ENCODE data around the gene ADAP1.

The ADAP1 gene

GRCh38 chr7:949021-949934, 5.2 kb downstream of the ADAP1 start:
- no peak overlapping the region for H4K12ac ChIP-seq (ENCODE audit: low read depth, low read length)
- WGBS (ENCODE audit: extremely low coverage, insufficient coverage, insufficient read length), result no CpG with 5 or more reads among the region's 28 CpGs

GRCh38 chr7:947391-948210, 6.9 kb downstream of the ADAP1 start:
- H4K12ac ChIP-seq (ENCODE audit: low read depth, low read length), result no peak overlapping the region
- no peak overlapping the region for H3K18ac ChIP-seq (ENCODE audit: low read length)
- H3K14ac ChIP-seq (ENCODE audit: low read length), result no peak overlapping the region
- H3K9ac ChIP-seq (ENCODE audit: low read length), result no peak overlapping the region
- H3K23ac ChIP-seq (ENCODE audit: low read length), result no peak overlapping the region
- H3K27ac ChIP-seq (ENCODE audit: low read depth, low read length), result no peak overlapping the region
- peaks cover 3% of the 10 kb centered on the region for H3K79me2 ChIP-seq (ENCODE audit: control insufficient read depth, insufficient read depth, low read length, poor library complexity)
- H2AK5ac ChIP-seq (ENCODE audit: low read length), result peak overlapping the region; percentile 20
- no peak overlapping the region for H4K8ac ChIP-seq (ENCODE audit: low read depth, low read length)
- no peak for DNase-seq
- no peak overlapping the region for H3K4me2 ChIP-seq (ENCODE audit: low read length)
- peaks cover 11% of the 10 kb centered on the region for H3K79me1 ChIP-seq (ENCODE audit: low read length)
- H3K9me3 ChIP-seq (ENCODE audit: insufficient read depth, low read depth, low read length), result peaks cover 3% of the 10 kb centered on the region
- H3K4me3 ChIP-seq (ENCODE audit: low read depth, low read length), result no peak overlapping the region
- no peak overlapping the region for H2AFZ ChIP-seq (ENCODE audit: insufficient read depth, low read length, poor library complexity)
- H3K36me3 ChIP-seq (ENCODE audit: control insufficient read depth in 1 of 2, insufficient read depth in 2 of 2, low read length in 2 of 2), result no peaks in the 10 kb centered on the region
- no peaks in the 10 kb centered on the region for H3K27me3 ChIP-seq (ENCODE audit: insufficient read depth, low read length)
- WGBS (ENCODE audit: extremely low coverage, insufficient coverage, insufficient read length), result no CpG with 5 or more reads among the region's 37 CpGs
- peaks cover 13% of the 10 kb centered on the region in 2 experiments for H3K4me1 ChIP-seq (ENCODE audit: control insufficient read depth in 1 of 2, insufficient read depth in 2 of 2, low read length in 2 of 2)
- no peak overlapping the region for H2BK12ac ChIP-seq (ENCODE audit: low read length)
- H2BK5ac ChIP-seq (ENCODE audit: low read depth, low read length, poor library complexity), result no peak overlapping the region
- H3K4ac ChIP-seq (ENCODE audit: low read depth, low read length), result no peak overlapping the region
- no peak overlapping the region for H4K91ac ChIP-seq (ENCODE audit: low read depth, low read length)
- H2BK120ac ChIP-seq (ENCODE audit: insufficient read depth, low read length, poor library complexity), result no peak overlapping the region

More at GRCh38 chr7:949021-949934, 5.2 kb downstream of the ADAP1 start:
- Histone ChIP-seq H3K36me3 (ENCODE audit: control insufficient read depth in 1 of 2, insufficient read depth in 2 of 2, low read length in 2 of 2) (no peaks in the 10 kb centered on the region), H3K14ac (ENCODE audit: low read length) (no peak overlapping the region), H2BK5ac (ENCODE audit: low read depth, low read length, poor library complexity) (no peak overlapping the region), H3K79me1 (ENCODE audit: low read length) (peaks cover 11% of the 10 kb centered on the region), H2AFZ (ENCODE audit: insufficient read depth, low read length, poor library complexity) (no peak overlapping the region), H3K9ac (ENCODE audit: low read length) (no peak overlapping the region), H3K27ac (ENCODE audit: low read depth, low read length) (no peak overlapping the region), H3K18ac (ENCODE audit: low read length) (no peak overlapping the region), H3K4me2 (ENCODE audit: low read length) (no peak overlapping the region), H3K4ac (ENCODE audit: low read depth, low read length) (no peak overlapping the region), H4K91ac (ENCODE audit: low read depth, low read length) (no peak overlapping the region), H2BK12ac (ENCODE audit: low read length) (no peak overlapping the region), H3K23ac (ENCODE audit: low read length) (no peak overlapping the region), H3K79me2 (ENCODE audit: control insufficient read depth, insufficient read depth, low read length, poor library complexity) (peaks cover 3% of the 10 kb centered on the region), H3K4me3 (ENCODE audit: low read depth, low read length) (no peak overlapping the region), H3K4me1 (ENCODE audit: control insufficient read depth in 1 of 2, insufficient read depth in 2 of 2, low read length in 2 of 2) (peaks cover 18 to 19% of the 10 kb centered on the region in 2 experiments), H2AK5ac (ENCODE audit: low read length) (no peak overlapping the region), H3K9me3 (ENCODE audit: insufficient read depth, low read depth, low read length) (peaks cover 3% of the 10 kb centered on the region), H3K27me3 (ENCODE audit: insufficient read depth, low read length) (peaks cover 8% of the 10 kb centered on the region), H2BK120ac (ENCODE audit: insufficient read depth, low read length, poor library complexity) (no peak overlapping the region), H4K8ac (ENCODE audit: low read depth, low read length) (no peak overlapping the region)
- DNase-seq, result no peak

GRCh38 chr7:946256-946996, 8.1 kb downstream of the ADAP1 start:
- Histone ChIP-seq H3K4me1 (ENCODE audit: control insufficient read depth in 1 of 2, insufficient read depth in 2 of 2, low read length in 2 of 2) (peaks cover 13% of the 10 kb centered on the region in 2 experiments), H2BK5ac (ENCODE audit: low read depth, low read length, poor library complexity) (no peak overlapping the region), H3K4me2 (ENCODE audit: low read length) (no peak overlapping the region), H3K27ac (ENCODE audit: low read depth, low read length) (no peak overlapping the region), H3K9me3 (ENCODE audit: insufficient read depth, low read depth, low read length) (peaks cover 3% of the 10 kb centered on the region), H2AK5ac (ENCODE audit: low read length) (no peak overlapping the region), H4K8ac (ENCODE audit: low read depth, low read length) (no peak overlapping the region), H3K36me3 (ENCODE audit: control insufficient read depth in 1 of 2, insufficient read depth in 2 of 2, low read length in 2 of 2) (no peaks in the 10 kb centered on the region), H3K14ac (ENCODE audit: low read length) (peak overlapping the region; percentile 30), H2BK12ac (ENCODE audit: low read length) (peak overlapping the region; percentile 46), H3K79me2 (ENCODE audit: control insufficient read depth, insufficient read depth, low read length, poor library complexity) (peaks cover 3% of the 10 kb centered on the region), H3K4ac (ENCODE audit: low read depth, low read length) (no peak overlapping the region), H3K23ac (ENCODE audit: low read length) (no peak overlapping the region), H3K27me3 (ENCODE audit: insufficient read depth, low read length) (no peaks in the 10 kb centered on the region), H2BK120ac (ENCODE audit: insufficient read depth, low read length, poor library complexity) (peak overlapping the region; percentile 56), H2AFZ (ENCODE audit: insufficient read depth, low read length, poor library complexity) (peak overlapping the region; percentile 14), H4K91ac (ENCODE audit: low read depth, low read length) (peak overlapping the region; percentile 33), H3K4me3 (ENCODE audit: low read depth, low read length) (no peak overlapping the region), H3K18ac (ENCODE audit: low read length) (no peak overlapping the region), H3K9ac (ENCODE audit: low read length) (no peak overlapping the region), H3K79me1 (ENCODE audit: low read length) (peaks cover 11% of the 10 kb centered on the region), H4K12ac (ENCODE audit: low read depth, low read length) (no peak overlapping the region)
- no peak for DNase-seq
- WGBS (ENCODE audit: extremely low coverage, insufficient coverage, insufficient read length), result no CpG with 5 or more reads among the region's 29 CpGs
